DOHH2 (cell line): Measurements from ENCODE around the gene NFX1.

Experiments used
- EZH2phosphoT487 ChIP-seq: fragments of 200-600 bp; sonication (generic); IDR thresholded peaks from 2 replicates; pipeline ENCODE4 v1.6.1; 2017; ENCODE audit warnings: borderline replicate concordance, mild to moderate bottlenecking, antibody characterized with exemption, low read length, moderate library complexity, mixed read lengths
- TF ChIP-seq, protein P1 (sequence below): fragments of 200-600 bp; sonication (generic); IDR thresholded peaks from one replicate; pipeline ENCODE4 v1.5.1; 2014; ENCODE audit warnings: antibody characterized with exemption, mild to moderate bottlenecking, low read depth, low read length; ENCODE audit not compliant: poor library complexity, severe bottlenecking

DNA sequence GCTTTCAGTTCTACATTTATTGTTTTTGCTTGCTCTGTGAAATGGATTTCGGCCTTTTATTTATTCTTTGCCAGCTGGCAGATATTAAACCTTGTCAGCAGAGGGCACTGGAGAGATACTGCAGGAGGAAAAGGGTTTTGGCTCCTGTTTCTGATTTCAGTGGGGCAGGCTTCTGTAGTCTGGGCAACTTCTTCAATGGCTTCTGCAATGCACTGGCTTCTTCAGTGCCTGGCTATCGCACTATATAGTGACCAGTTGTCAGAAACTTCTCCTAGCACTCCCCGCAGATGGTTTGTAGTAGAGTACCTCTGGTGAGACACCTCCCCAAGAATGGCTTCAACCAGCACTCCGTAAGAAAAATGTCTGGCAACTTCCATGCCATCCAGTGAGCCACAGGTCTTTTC, 3.2 kb upstream of the NFX1 start:
- TF ChIP-seq, protein P1, sequence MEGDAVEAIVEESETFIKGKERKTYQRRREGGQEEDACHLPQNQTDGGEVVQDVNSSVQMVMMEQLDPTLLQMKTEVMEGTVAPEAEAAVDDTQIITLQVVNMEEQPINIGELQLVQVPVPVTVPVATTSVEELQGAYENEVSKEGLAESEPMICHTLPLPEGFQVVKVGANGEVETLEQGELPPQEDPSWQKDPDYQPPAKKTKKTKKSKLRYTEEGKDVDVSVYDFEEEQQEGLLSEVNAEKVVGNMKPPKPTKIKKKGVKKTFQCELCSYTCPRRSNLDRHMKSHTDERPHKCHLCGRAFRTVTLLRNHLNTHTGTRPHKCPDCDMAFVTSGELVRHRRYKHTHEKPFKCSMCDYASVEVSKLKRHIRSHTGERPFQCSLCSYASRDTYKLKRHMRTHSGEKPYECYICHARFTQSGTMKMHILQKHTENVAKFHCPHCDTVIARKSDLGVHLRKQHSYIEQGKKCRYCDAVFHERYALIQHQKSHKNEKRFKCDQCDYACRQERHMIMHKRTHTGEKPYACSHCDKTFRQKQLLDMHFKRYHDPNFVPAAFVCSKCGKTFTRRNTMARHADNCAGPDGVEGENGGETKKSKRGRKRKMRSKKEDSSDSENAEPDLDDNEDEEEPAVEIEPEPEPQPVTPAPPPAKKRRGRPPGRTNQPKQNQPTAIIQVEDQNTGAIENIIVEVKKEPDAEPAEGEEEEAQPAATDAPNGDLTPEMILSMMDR: peak; percentile 90
- no peak for TF ChIP-seq EZH2phosphoT487
